ENCODE results near the gene LDHD.

DNA sequence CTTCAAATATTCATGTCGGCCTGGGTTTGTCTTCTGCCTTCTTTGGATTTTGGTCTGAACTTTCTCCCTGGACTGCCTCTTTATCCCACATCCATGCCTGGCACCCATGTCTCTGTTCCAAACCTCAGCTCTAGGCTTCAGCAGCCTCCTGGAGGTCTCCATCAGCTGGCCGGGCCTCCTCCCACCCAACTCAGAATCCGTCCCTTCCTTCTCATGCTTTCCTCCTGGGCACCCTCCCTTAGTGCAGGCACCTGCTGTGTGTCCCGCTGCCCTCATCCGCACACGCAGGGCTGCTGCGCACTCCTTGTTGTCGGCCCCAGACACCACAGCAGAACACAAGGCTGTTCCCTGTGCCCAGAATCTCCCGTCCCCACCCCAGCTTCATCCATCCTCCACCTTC lies 14.0 kb downstream of the LDHD start:
- TF ChIP-seq, protein P1, sequence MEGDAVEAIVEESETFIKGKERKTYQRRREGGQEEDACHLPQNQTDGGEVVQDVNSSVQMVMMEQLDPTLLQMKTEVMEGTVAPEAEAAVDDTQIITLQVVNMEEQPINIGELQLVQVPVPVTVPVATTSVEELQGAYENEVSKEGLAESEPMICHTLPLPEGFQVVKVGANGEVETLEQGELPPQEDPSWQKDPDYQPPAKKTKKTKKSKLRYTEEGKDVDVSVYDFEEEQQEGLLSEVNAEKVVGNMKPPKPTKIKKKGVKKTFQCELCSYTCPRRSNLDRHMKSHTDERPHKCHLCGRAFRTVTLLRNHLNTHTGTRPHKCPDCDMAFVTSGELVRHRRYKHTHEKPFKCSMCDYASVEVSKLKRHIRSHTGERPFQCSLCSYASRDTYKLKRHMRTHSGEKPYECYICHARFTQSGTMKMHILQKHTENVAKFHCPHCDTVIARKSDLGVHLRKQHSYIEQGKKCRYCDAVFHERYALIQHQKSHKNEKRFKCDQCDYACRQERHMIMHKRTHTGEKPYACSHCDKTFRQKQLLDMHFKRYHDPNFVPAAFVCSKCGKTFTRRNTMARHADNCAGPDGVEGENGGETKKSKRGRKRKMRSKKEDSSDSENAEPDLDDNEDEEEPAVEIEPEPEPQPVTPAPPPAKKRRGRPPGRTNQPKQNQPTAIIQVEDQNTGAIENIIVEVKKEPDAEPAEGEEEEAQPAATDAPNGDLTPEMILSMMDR (IDR thresholded peaks at IDR 0.05; ENCODE audit: borderline replicate concordance, extremely low read depth, low read length, poor library complexity, severe bottlenecking): no peak
- no peak for TF ChIP-seq EZH2 (IDR thresholded peaks at IDR 0.05; ENCODE audit: borderline replicate concordance, low read depth, low read length, severe bottlenecking)
